Measurements from ENCODE around the gene BLTP3B.

- TF ChIP-seq POLR2A (IDR thresholded peaks at IDR 0.05) (no peak), CTCF (IDR thresholded peaks at IDR 0.05) (no peak), EP300 (IDR thresholded peaks at IDR 0.05) (no peak)
Measured at GRCh38 chr12:100169345-100169744, 26.7 kb upstream of the BLTP3B start.
